HepG2 (cell line): ENCODE data around the gene CAD. TPM values are rescaled to one million over a fixed set of nuclear protein-coding genes. Genes with fewer than 3 reads are reported as not detected.

Source experiments
- ATF3 ChIP-seq: sonication (generic); formaldehyde crosslinking; IDR thresholded peaks from 2 replicates; pipeline ENCODE4 v1.4.0; 2020; ENCODE audit warnings: missing genetic modification reagents
- GLMP ChIP-seq: sonication (generic); formaldehyde crosslinking; IDR thresholded peaks from 2 replicates; pipeline ENCODE4 v1.9.0; 2021; ENCODE audit warnings: missing genetic modification reagents, mild to moderate bottlenecking, borderline replicate concordance
- HNF4A ChIP-seq: sonication (generic); formaldehyde crosslinking; IDR thresholded peaks from 2 replicates; pipeline ENCODE4 v1.4.0; 2020; ENCODE audit warnings: missing genetic modification reagents
- HOXD1 ChIP-seq: sonication (generic); formaldehyde crosslinking; IDR thresholded peaks from 2 replicates; pipeline ENCODE4 v1.5.0; 2020; ENCODE audit warnings: missing genetic modification reagents
- LBX2 ChIP-seq: sonication (generic); formaldehyde crosslinking; IDR thresholded peaks from 2 replicates; pipeline ENCODE4 v1.5.0; 2020; ENCODE audit warnings: missing genetic modification reagents, mild to moderate bottlenecking, borderline replicate concordance
- MAFK ChIP-seq, 2 experiments: IDR thresholded peaks in 1 of 2; conservative IDR thresholded peaks in 1 of 2; 2 replicates each; pipeline ENCODE4 v1.6.1; 2011; ENCODE audit warnings: improper control_type of control experiment in 2 of 2, low read length in 2 of 2
- PRMT3 ChIP-seq: sonication (generic); formaldehyde crosslinking; IDR thresholded peaks from 2 replicates; pipeline ENCODE4 v1.8.1; 2022; ENCODE audit warnings: low read depth, mild to moderate bottlenecking, moderate library complexity, missing genetic modification reagents, borderline replicate concordance
- SNAI1 ChIP-seq: sonication (generic); formaldehyde crosslinking; IDR thresholded peaks from 2 replicates; pipeline ENCODE4 v1.5.0; 2020; ENCODE audit warnings: mild to moderate bottlenecking, missing genetic modification reagents, borderline replicate concordance
- SOX13 ChIP-seq, 3 experiments: fragments of 450-650 bp in 1 of 3; sonication (generic) in 1 of 3; formaldehyde crosslinking in 1 of 3; IDR thresholded peaks in 2 of 3; conservative IDR thresholded peaks in 1 of 3; 2 replicates each; pipeline versions ENCODE4 v1.5.0 to v1.6.1; 2016 to 2020; ENCODE audit warnings: antibody characterized with exemption in 1 of 3, mild to moderate bottlenecking in 1 of 3, missing compliant biosample characterization in 1 of 3, missing genetic modification reagents in 1 of 3, moderate library complexity in 1 of 3
- SSRP1 ChIP-seq: IDR thresholded peaks from 2 replicates; pipeline ENCODE4 v1.6.1; 2016; ENCODE audit warnings: control low read depth
- TFDP1 ChIP-seq: IDR thresholded peaks from 2 replicates; pipeline ENCODE4 v1.6.1; 2016; ENCODE audit warnings: missing compliant biosample characterization, missing genetic modification reagents, borderline replicate concordance
- YEATS2 ChIP-seq: sonication (generic); formaldehyde crosslinking; IDR thresholded peaks from 2 replicates; pipeline ENCODE4 v1.4.0; 2020; ENCODE audit warnings: missing genetic modification reagents, borderline replicate concordance
- ZBTB26 ChIP-seq: IDR thresholded peaks from 2 replicates; pipeline ENCODE4 v1.6.1; 2016; ENCODE audit warnings: missing compliant biosample characterization, missing genetic modification reagents, borderline replicate concordance
- ZBTB3 ChIP-seq: sonication (generic); formaldehyde crosslinking; IDR thresholded peaks from 2 replicates; pipeline ENCODE4 v1.4.0; 2020; ENCODE audit warnings: low read depth, mild to moderate bottlenecking, moderate library complexity, missing genetic modification reagents, borderline replicate concordance
- ZNF121 ChIP-seq: sonication (generic); formaldehyde crosslinking; IDR thresholded peaks from 2 replicates; pipeline ENCODE4 v1.5.0; 2020; ENCODE audit warnings: mild to moderate bottlenecking, missing genetic modification reagents
- ZNF230 ChIP-seq: sonication (generic); formaldehyde crosslinking; IDR thresholded peaks from 2 replicates; pipeline ENCODE4 v1.4.0; 2020; ENCODE audit warnings: mild to moderate bottlenecking, missing genetic modification reagents
- ZNF280D ChIP-seq: sonication (generic); formaldehyde crosslinking; IDR thresholded peaks from 2 replicates; pipeline ENCODE4 v1.5.1; 2020; ENCODE audit warnings: mild to moderate bottlenecking, missing genetic modification reagents
- ZNF292 ChIP-seq: sonication (generic); formaldehyde crosslinking; IDR thresholded peaks from 2 replicates; pipeline ENCODE4 v1.8.1; 2022; ENCODE audit warnings: mild to moderate bottlenecking, low read depth, missing genetic modification reagents, borderline replicate concordance
- ZNF333 ChIP-seq: sonication (generic); formaldehyde crosslinking; IDR thresholded peaks from 2 replicates; pipeline ENCODE4 v1.4.0; 2020; ENCODE audit warnings: mild to moderate bottlenecking, missing genetic modification reagents, borderline replicate concordance
- ZNF446 ChIP-seq: sonication (generic); formaldehyde crosslinking; IDR thresholded peaks from 2 replicates; pipeline ENCODE4 v1.5.0; 2020; ENCODE audit warnings: mild to moderate bottlenecking, missing genetic modification reagents
- ZNF576 ChIP-seq: sonication (generic); formaldehyde crosslinking; IDR thresholded peaks from 2 replicates; pipeline ENCODE4 v1.4.0; 2020; ENCODE audit warnings: mild to moderate bottlenecking, missing genetic modification reagents
- polyA plus RNA-seq, 8 experiments: library from polyadenylated mRNA; depleted of rRNA in 3 of 8; stranded (reverse) in 7 of 8; unstranded in 1 of 8; fragments of >200 nt; fragmentation: Illumina TruSeq in 4 of 8; extraction: Trizol in 4 of 8; gene quantifications; 2 replicates each; pipeline versions ENCODE4 v1.2.1 to v1.2.3, GENCODE V29; 2011 to 2016; ENCODE audit warnings: low read depth in 4 of 8, missing spikeins in 1 of 8, mixed read lengths in 1 of 8; ENCODE audit not compliant: insufficient read depth in 1 of 8
- total RNA-seq, 5 experiments: library from RNA; depleted of rRNA; stranded (reverse); fragments of >200 nt; fragmentation: Illumina TruSeq; extraction: Trizol; gene quantifications; 2 replicates each; pipeline ENCODE4 v1.2.3, GENCODE V29; 2016; ENCODE audit warnings: low read depth in 1 of 5

The CAD gene
- total and polyA plus RNA-seq, 2 of the 13 experiments (the other 11 are each of a cell fraction or from before 2014, with no cell fraction given) = 21.7 to 37.0 TPM

GRCh38 chr2:27171351-27171848 is 45.8 kb upstream of the CAD start (continued):
- TF ChIP-seq GLMP (CRISPR knock-in tag) (no peak), HOXD1 (CRISPR knock-in tag) (peak; percentile 93), ZNF230 (CRISPR knock-in tag) (no peak; the same call in 1 of the 2 replicates), ZNF333 (no peak), YEATS2 (peak; percentile 63; the same call in 1 of the 2 replicates), PRMT3 (CRISPR knock-in tag) (no peak), SOX13 (IDR thresholded peaks at IDR 0.05) (peak; percentile 86), SOX13 (CRISPR knock-in tag; conservative IDR thresholded peaks at IDR 0.05 in 1 of 2, IDR thresholded peaks at IDR 0.05 in 1 of 2) (peak in 1 of 2 experiments; percentile 97; a peak in 2 of 4 replicates), ZNF576 (CRISPR knock-in tag) (no peak), ZNF121 (peak; percentile 80), ZBTB26 (peak; percentile 56; the same call in 1 of the 2 replicates), ZNF292 (CRISPR knock-in tag) (no peak; the same call in 1 of the 2 replicates), MAFK (conservative IDR thresholded peaks at IDR 0.05 in 1 of 2, IDR thresholded peaks at IDR 0.05 in 1 of 2; ENCODE audit: low read length in 2 of 2) (no peak), ATF3 (CRISPR knock-in tag) (peak; percentile 76), SNAI1 (CRISPR knock-in tag) (no peak), SSRP1 (CRISPR knock-in tag) (peak; percentile 82), TFDP1 (CRISPR knock-in tag) (peak; percentile 56; the same call in 1 of the 2 replicates), LBX2 (no peak), HNF4A (CRISPR knock-in tag) (peak; percentile 79), ZBTB3 (no peak), ZNF280D (CRISPR knock-in tag) (no peak; the same call in 1 of the 2 replicates), ZNF446 (CRISPR knock-in tag) (no peak)
